Calu3 (cell line): ENCODE results near the gene NOP14. TPM values are rescaled to one million over a fixed set of nuclear protein-coding genes. Genes with fewer than 3 reads are reported as not detected.

Source experiments
- BruUV-seq: library from RNA; stranded (reverse); fragments of 400-500 nt; replicated peaks from 2 replicates; lab custom pipeline; 2021; lab: Mats Ljungman, UMichigan
- CTCF ChIA-PET: fragments of 300-600 bp; sonication (Branson Sonifier 250); formaldehyde crosslinking; loops from one replicate; lab custom pipeline; 2022; ENCODE audit warnings: antibody characterized with exemption; lab: Charles Lee
- DNase-seq: peaks from one replicate; pipeline ENCODE4 v3.0.0; 2022
- H3K27ac Mint-ChIP-seq: one replicate; pipeline ENCODE4 v1.8.0; 2022; ENCODE audit warnings: mixed read lengths; ENCODE audit not compliant: unreplicated experiment
- H3K27me3 Mint-ChIP-seq: one replicate; pipeline ENCODE4 v1.8.0; 2022; ENCODE audit warnings: mixed read lengths; ENCODE audit not compliant: unreplicated experiment
- H3K36me3 Mint-ChIP-seq: one replicate; pipeline ENCODE4 v1.8.0; 2022; ENCODE audit warnings: mild to moderate bottlenecking, moderate library complexity, mixed read lengths; ENCODE audit not compliant: insufficient read depth, unreplicated experiment
- H3K4me1 Mint-ChIP-seq: one replicate; pipeline ENCODE4 v1.8.0; 2022; ENCODE audit warnings: mild to moderate bottlenecking, low read depth, mixed read lengths; ENCODE audit not compliant: unreplicated experiment
- H3K4me3 Mint-ChIP-seq: one replicate; pipeline ENCODE4 v1.8.0; 2022; ENCODE audit warnings: mild to moderate bottlenecking, low read depth, moderate library complexity, mixed read lengths; ENCODE audit not compliant: unreplicated experiment
- H3K9me3 Mint-ChIP-seq: one replicate; pipeline ENCODE4 v1.8.0; 2022; ENCODE audit warnings: low read depth, mixed read lengths; ENCODE audit not compliant: unreplicated experiment
- intact Hi-C: fragments of 100-400 bp; cut with micrococcal nuclease; formaldehyde crosslinking; loops from one replicate; pipeline ENCODE4 v1.10.0; 2022; ENCODE audit not compliant: unreplicated experiment
- total RNA-seq: library from RNA; stranded (reverse); gene quantifications from 2 replicates; pipeline ENCODE4 v1.2.3, GENCODE V29; 2022
- TF ChIP-seq, protein P1 (sequence below): fragments of 200-600 bp; IDR thresholded peaks from one replicate; pipeline ENCODE4 v1.8.0; 2022; ENCODE audit warnings: antibody characterized with exemption; ENCODE audit not compliant: unreplicated experiment

Gene NOP14
- total RNA-seq, 1 experiment from 2014 or later, result 29.4 TPM

DNA sequence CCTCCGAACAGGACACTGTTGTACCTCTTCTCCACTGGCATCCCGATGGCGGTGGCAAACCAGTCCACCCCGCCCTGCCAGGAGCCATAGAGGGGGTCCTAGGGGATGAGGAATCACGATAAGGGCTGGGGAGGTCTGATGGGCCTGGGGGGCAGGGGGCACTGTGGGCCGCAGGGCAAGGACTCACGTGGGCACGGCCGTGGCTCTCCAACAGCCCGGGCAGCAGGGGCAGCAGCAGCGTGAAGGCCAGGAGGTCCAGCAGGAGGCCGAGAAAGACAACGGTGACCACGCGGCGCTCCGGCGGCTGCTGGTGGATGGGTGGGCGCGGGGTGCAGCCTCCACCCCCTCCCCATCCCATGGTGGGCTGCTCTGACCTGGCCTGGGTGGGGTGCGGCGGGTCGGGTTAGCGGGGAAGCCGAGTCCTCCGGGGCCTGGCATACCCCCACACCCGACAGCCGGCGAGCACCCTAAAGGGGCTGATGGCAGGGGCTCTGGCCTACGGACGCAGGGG, 29.6 kb downstream of the NOP14 start:
- Mint-ChIP-seq H3K36me3 (peaks cover 56% of the 10 kb centered on the region), H3K9me3 (no peaks in the 10 kb centered on the region), H3K27me3 (no peaks in the 10 kb centered on the region), H3K4me1 (peaks cover 18% of the 10 kb centered on the region), H3K27ac (peak overlapping the region; percentile 85), H3K4me3 (peak overlapping the region; percentile 67)
- DNase-seq, result no peak
- TF ChIP-seq, protein P1, sequence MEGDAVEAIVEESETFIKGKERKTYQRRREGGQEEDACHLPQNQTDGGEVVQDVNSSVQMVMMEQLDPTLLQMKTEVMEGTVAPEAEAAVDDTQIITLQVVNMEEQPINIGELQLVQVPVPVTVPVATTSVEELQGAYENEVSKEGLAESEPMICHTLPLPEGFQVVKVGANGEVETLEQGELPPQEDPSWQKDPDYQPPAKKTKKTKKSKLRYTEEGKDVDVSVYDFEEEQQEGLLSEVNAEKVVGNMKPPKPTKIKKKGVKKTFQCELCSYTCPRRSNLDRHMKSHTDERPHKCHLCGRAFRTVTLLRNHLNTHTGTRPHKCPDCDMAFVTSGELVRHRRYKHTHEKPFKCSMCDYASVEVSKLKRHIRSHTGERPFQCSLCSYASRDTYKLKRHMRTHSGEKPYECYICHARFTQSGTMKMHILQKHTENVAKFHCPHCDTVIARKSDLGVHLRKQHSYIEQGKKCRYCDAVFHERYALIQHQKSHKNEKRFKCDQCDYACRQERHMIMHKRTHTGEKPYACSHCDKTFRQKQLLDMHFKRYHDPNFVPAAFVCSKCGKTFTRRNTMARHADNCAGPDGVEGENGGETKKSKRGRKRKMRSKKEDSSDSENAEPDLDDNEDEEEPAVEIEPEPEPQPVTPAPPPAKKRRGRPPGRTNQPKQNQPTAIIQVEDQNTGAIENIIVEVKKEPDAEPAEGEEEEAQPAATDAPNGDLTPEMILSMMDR, result no peak
- BruUV-seq, result no TSS peak
- CTCF ChIA-PET, result no interaction called here
- intact Hi-C loops, result no loop called here

DNA sequence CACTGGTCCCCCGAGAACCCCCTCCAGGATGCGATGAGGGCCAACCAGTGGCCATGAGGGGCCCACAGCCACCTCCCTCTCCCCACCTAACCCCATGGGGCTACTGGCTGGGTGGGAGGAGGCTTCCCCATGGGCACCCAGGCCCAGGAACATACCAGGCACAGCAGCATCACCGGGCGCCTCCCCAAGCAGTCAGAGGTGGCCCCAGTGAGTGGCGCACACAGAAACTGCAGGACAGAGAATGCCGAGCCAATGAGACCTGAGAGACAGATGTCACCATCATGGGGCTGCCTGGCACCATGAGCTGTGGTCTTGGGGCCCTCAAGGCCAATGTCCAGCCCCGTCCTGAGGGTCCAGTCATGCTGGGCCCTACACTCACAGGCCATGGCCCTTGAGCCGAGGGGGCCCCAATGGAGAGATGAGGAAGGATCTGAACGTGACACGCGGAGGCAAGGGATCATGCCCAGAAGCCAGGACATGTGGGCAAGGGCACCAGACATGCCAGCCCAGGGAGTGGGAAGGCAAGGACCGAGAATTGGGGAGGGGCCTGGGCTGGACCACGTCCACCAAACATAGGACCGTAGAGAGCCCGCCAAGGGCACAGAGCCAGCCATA, 30.1 kb downstream of the NOP14 start:
- H3K27ac Mint-ChIP-seq, result peak overlapping the region; percentile 85
- BruUV-seq, result TSS peak; percentile 15
- TF ChIP-seq, protein P1, result no peak
- peak overlapping the region; percentile 67 for H3K4me3 Mint-ChIP-seq
- peaks cover 18% of the 10 kb centered on the region for H3K4me1 Mint-ChIP-seq
- H3K36me3 Mint-ChIP-seq, result peaks cover 59% of the 10 kb centered on the region
- no peaks in the 10 kb centered on the region for H3K9me3 Mint-ChIP-seq
- CTCF ChIA-PET, result no interaction called here
- no peaks in the 10 kb centered on the region for H3K27me3 Mint-ChIP-seq
- intact Hi-C loops, result no loop called here
- DNase-seq, result no peak

DNA sequence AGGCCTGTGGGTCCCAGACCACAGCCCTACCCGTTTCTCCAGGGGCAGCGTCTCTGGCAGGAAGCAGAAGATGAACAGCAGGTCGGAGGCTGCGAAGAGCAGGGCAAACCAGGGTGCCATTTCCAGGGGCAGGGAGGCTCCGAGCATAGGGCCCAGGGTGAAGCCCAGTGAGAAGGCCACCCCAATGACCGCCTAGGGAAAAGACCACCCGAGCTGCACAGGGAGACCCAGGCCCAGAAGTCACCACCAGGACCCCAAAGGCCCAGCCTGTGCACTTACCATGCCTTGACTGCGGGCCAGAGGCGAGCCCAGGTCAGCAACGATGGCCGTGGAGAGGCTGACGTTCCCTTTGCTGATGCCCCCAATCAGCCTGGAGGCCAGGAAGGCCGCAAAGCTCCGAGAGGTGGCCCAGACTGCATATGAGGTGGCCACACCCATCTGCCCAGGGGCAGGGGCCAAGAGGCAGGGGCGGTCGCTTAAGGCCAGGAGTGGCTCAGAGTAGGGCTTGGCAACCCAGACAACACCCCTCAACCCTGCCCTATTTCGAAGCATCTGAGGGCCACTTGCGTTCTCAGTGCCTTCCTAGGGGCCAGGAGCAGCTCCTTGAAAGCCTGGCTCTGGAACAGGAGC, 30.8 kb downstream of the NOP14 start:
- no peak for DNase-seq
- Mint-ChIP-seq H3K4me1 (peaks cover 17% of the 10 kb centered on the region), H3K27ac (peak overlapping the region; percentile 85), H3K36me3 (peaks cover 56% of the 10 kb centered on the region), H3K9me3 (no peaks in the 10 kb centered on the region), H3K4me3 (no peak overlapping the region), H3K27me3 (no peaks in the 10 kb centered on the region)
- TF ChIP-seq, protein P1, result no peak
- CTCF ChIA-PET, result no interaction called here
- no TSS peak for BruUV-seq
- intact Hi-C loops, result no loop called here

DNA sequence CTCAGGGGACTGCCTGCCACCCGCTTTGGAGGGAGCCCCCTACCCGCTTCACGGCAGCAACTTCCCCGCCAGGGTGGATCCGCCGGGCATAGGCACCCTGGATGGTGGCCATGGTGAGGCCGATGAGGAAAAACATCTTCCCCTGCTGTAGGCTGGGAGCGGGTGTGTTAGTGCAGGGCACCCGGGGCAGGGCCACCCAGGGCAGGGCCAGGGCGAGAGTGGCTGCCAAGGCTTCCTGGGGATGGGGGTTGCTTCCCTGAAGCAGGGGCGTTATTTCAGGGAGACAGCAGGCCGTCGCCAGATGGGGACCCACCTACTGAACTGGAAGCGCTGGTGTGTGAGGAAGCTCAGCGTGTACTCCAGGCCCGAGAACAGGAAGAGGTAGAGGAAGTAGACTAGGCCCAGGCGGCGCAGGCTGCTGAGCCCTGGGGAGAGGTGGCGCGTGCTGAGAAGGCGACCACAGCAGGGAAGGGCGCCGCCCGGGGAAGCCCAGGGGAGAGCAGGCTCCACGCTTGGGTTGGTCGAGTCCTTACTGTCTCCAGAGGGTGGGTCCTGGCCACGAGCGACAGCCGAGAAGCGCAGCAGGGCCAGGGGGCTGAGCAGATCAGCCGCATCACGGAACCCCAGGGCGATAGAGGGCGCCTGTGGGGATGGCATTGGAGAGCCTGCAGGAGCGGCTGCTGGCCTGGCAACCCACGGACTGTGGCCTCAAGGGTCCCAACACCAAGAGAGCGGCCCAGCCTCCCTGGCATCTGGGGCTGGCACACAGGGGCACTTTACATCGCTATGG, 31.5 kb downstream of the NOP14 start:
- Mint-ChIP-seq H3K4me1 (peaks cover 10% of the 10 kb centered on the region), H3K4me3 (no peak overlapping the region), H3K27me3 (no peaks in the 10 kb centered on the region), H3K36me3 (peaks cover 50% of the 10 kb centered on the region), H3K27ac (no peak overlapping the region), H3K9me3 (no peaks in the 10 kb centered on the region)
- no peak for DNase-seq
- TF ChIP-seq, protein P1, result no peak
- intact Hi-C loops, result no loop called here
- CTCF ChIA-PET, result no interaction called here
- BruUV-seq, result no TSS peak
